Suprapubic skin (tissue), 4 donors: ENCODE measurements around the gene SLC35C1. TPM values are rescaled to one million over a fixed set of nuclear protein-coding genes. Genes with fewer than 3 reads are reported as not detected.
A peak's percentile ranks its signal among the peaks of the same experiment; 100 is the strongest.

Experiments used
- DNase-seq, 2 donors: peaks; one replicate each; pipeline ENCODE4 v3.0.0-alpha.2; 2019; ENCODE audit warnings: low spot score in 2 of 2
- H3K27ac ChIP-seq: fragments of 200-600 bp; sonication (generic); one replicate; pipeline ENCODE4 v1.5.1; 2019
- H3K27me3 ChIP-seq: fragments of 200-600 bp; sonication (generic); one replicate; pipeline ENCODE4 v1.5.1; 2019
- H3K36me3 ChIP-seq: fragments of 200-600 bp; sonication (generic); one replicate; pipeline ENCODE4 v1.5.1; 2019
- H3K4me1 ChIP-seq: fragments of 200-600 bp; sonication (generic); one replicate; pipeline ENCODE4 v1.5.1; 2019
- H3K4me3 ChIP-seq: fragments of 200-600 bp; sonication (generic); one replicate; pipeline ENCODE4 v1.5.1; 2019; ENCODE audit warnings: mild to moderate bottlenecking
- H3K9me3 ChIP-seq: fragments of 200-600 bp; sonication (generic); one replicate; pipeline ENCODE4 v1.5.1; 2019
- EP300 ChIP-seq: sonication (generic); formaldehyde crosslinking; IDR thresholded peaks from one replicate; pipeline ENCODE4 v1.6.1; 2017; ENCODE audit warnings: antibody characterized with exemption
- POLR2A ChIP-seq, 2 donors: fragments of 450-650 bp; IDR thresholded peaks; one replicate each; pipeline ENCODE4 v1.6.1; 2017; ENCODE audit warnings: antibody characterized with exemption in 2 of 2, mild to moderate bottlenecking in 2 of 2, moderate library complexity in 2 of 2
- POLR2AphosphoS5 ChIP-seq, 3 donors: sonication (generic); formaldehyde crosslinking; IDR thresholded peaks; one replicate each; pipeline ENCODE4 v1.6.1; 2017; ENCODE audit warnings: antibody characterized with exemption in 3 of 3
- WGBS: methylation state at CpG from one replicate; pipeline ENCODE4 v1.1.5; 2018; 5-methylcytosine and 5-hydroxymethylcytosine counted together
- total RNA-seq, 4 donors: library from RNA; depleted of rRNA; stranded (reverse); fragments of >200 nt; gene quantifications; one replicate each; pipeline ENCODE4 v1.1.0, GENCODE V29; 2016
- TF ChIP-seq, protein P1 (sequence below), 2 donors: fragments of 200-600 bp in 1 of 2; fragments of 450-650 bp in 1 of 2; sonication (generic) in 1 of 2; IDR thresholded peaks; one replicate each; pipeline ENCODE4 v1.5.1; 2016 to 2019; ENCODE audit warnings: antibody characterized with exemption in 2 of 2, mild to moderate bottlenecking in 1 of 2, moderate library complexity in 1 of 2

Gene SLC35C1
- total RNA-seq, 4 donors from 2014 or later = 6.7 to 10.1 (median 8.8) TPM

DNA sequence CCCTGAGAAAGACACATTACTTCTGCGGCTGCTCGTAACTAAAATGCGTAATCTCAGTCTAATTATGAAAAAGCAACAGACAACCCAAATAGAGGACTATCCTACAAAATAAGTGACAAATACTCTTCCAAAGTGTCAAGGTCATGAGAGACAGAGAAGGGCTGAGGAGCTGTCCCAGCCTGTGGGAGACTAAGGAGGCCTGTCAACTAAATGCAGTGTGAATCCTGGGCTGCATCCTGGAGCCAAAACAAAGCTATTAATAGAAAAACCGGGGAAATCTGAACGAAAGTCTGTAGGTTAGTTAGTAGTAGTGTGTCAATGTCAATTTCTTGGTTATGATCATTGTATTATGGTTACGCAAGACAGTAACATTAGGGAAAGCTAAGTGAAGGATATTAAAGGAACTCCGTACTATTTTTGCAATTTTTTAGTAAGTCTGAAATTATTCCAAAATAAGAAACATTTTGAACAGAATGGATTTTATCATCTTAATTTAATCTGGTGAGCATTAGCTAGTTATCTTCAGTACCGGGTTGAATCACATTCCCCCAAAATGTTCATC, 39.8 kb upstream of the SLC35C1 start:
- H3K4me1 ChIP-seq = no peaks in the 10 kb centered on the region
- no peak overlapping the region for H3K27ac ChIP-seq
- no peaks in the 10 kb centered on the region for H3K9me3 ChIP-seq
- no peak for TF ChIP-seq POLR2AphosphoS5 (IDR thresholded peaks at IDR 0.05)
- no peak for DNase-seq
- H3K4me3 ChIP-seq = no peak overlapping the region
- 79% methylated on average over 8 of the region's 8 CpGs for WGBS
- H3K27me3 ChIP-seq = no peaks in the 10 kb centered on the region
- no peaks in the 10 kb centered on the region for H3K36me3 ChIP-seq

GRCh38 chr11:45765836-45766235, 39.1 kb upstream of the SLC35C1 start:
- Histone ChIP-seq H3K4me1 (no peaks in the 10 kb centered on the region), H3K4me3 (no peak overlapping the region), H3K36me3 (no peaks in the 10 kb centered on the region), H3K27ac (no peak overlapping the region), H3K27me3 (no peaks in the 10 kb centered on the region), H3K9me3 (no peaks in the 10 kb centered on the region)
- 77% methylated on average over 4 of the region's 4 CpGs for WGBS
- no peak for DNase-seq
- TF ChIP-seq EP300 (no peak), POLR2A (IDR thresholded peaks at IDR 0.05) (no peak), POLR2AphosphoS5 (IDR thresholded peaks at IDR 0.05) (no peak)
- TF ChIP-seq, protein P1, sequence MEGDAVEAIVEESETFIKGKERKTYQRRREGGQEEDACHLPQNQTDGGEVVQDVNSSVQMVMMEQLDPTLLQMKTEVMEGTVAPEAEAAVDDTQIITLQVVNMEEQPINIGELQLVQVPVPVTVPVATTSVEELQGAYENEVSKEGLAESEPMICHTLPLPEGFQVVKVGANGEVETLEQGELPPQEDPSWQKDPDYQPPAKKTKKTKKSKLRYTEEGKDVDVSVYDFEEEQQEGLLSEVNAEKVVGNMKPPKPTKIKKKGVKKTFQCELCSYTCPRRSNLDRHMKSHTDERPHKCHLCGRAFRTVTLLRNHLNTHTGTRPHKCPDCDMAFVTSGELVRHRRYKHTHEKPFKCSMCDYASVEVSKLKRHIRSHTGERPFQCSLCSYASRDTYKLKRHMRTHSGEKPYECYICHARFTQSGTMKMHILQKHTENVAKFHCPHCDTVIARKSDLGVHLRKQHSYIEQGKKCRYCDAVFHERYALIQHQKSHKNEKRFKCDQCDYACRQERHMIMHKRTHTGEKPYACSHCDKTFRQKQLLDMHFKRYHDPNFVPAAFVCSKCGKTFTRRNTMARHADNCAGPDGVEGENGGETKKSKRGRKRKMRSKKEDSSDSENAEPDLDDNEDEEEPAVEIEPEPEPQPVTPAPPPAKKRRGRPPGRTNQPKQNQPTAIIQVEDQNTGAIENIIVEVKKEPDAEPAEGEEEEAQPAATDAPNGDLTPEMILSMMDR (IDR thresholded peaks at IDR 0.05) = no peak

DNA sequence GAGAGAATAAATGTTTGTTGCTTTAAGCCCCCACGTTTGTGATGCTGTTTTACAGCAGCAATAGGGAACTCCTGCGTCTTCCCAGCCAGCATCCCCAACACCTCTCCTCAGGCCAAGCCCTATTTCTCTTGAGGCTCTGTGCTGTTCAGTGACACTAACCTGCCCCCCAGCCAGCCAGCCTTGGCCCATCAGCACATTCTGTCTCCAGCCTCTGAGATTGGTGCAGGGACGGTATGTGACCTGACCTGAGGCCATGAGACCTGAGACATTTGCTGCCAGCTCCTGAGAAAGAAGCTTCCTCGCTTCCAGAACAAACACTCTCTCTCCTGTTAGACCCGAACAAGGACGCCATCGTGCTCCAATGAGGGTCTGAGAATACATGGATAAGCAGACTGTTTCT, 38.5 kb upstream of the SLC35C1 start:
- H3K27ac ChIP-seq = no peak overlapping the region
- no peak for DNase-seq
- no peak for TF ChIP-seq EP300
- TF ChIP-seq, protein P1 (IDR thresholded peaks at IDR 0.05) = no peak
- TF ChIP-seq POLR2AphosphoS5 (IDR thresholded peaks at IDR 0.05) = no peak
- no peak for TF ChIP-seq POLR2A (IDR thresholded peaks at IDR 0.05)
- peaks cover 4% of the 10 kb centered on the region for H3K4me1 ChIP-seq
- no peaks in the 10 kb centered on the region for H3K9me3 ChIP-seq
- 65% methylated on average over 7 of the region's 7 CpGs for WGBS
- H3K4me3 ChIP-seq = no peak overlapping the region
- no peaks in the 10 kb centered on the region for H3K27me3 ChIP-seq
- H3K36me3 ChIP-seq = no peaks in the 10 kb centered on the region

GRCh38 chr11:45768486-45768885, 36.5 kb upstream of the SLC35C1 start:
- DNase-seq = peak in 1 of 2 donors; percentile 18
- 94% methylated on average over 5 of the region's 5 CpGs for WGBS
- Histone ChIP-seq H3K4me3 (no peak overlapping the region), H3K27ac (no peak overlapping the region), H3K4me1 (peaks cover 14% of the 10 kb centered on the region), H3K27me3 (no peaks in the 10 kb centered on the region), H3K36me3 (no peaks in the 10 kb centered on the region), H3K9me3 (no peaks in the 10 kb centered on the region)
- TF ChIP-seq POLR2AphosphoS5 (IDR thresholded peaks at IDR 0.05) (no peak), EP300 (no peak), POLR2A (IDR thresholded peaks at IDR 0.05) (no peak)
- TF ChIP-seq, protein P1 (IDR thresholded peaks at IDR 0.05) = no peak

- TF ChIP-seq, protein P1 (IDR thresholded peaks at IDR 0.05) = no peak
- TF ChIP-seq EP300 = no peak
- TF ChIP-seq POLR2A (IDR thresholded peaks at IDR 0.05) = no peak
- TF ChIP-seq POLR2AphosphoS5 (IDR thresholded peaks at IDR 0.05) = no peak
- Histone ChIP-seq H3K9me3 (no peaks in the 10 kb centered on the region), H3K27me3 (no peaks in the 10 kb centered on the region), H3K27ac (no peak overlapping the region), H3K4me1 (peaks cover 14% of the 10 kb centered on the region), H3K4me3 (no peak overlapping the region), H3K36me3 (no peaks in the 10 kb centered on the region)
- WGBS = 90% methylated on average over 5 of the region's 5 CpGs
- no peak for DNase-seq
Observed at GRCh38 chr11:45769960-45770359, 35.0 kb upstream of the SLC35C1 start.

GRCh38 chr11:45771193-45771565, 33.8 kb upstream of the SLC35C1 start:
- Histone ChIP-seq H3K4me3 (peak overlapping the region; percentile 52), H3K4me1 (peaks cover 14% of the 10 kb centered on the region), H3K27ac (no peak overlapping the region), H3K36me3 (no peaks in the 10 kb centered on the region), H3K27me3 (no peaks in the 10 kb centered on the region), H3K9me3 (no peaks in the 10 kb centered on the region)
- WGBS = 6% methylated on average over 18 of the region's 18 CpGs
- peak in 1 of 2 donors; percentile 83 for DNase-seq
- TF ChIP-seq POLR2A (IDR thresholded peaks at IDR 0.05) = no peak
- TF ChIP-seq, protein P1 (IDR thresholded peaks at IDR 0.05) = peak; percentile 66 to 91
